T-helper 9 cell (primary cell): Measurements from ENCODE around the gene ITSN1.
"Not testable (repeated sequence)": the region's sequence is repeated elsewhere in the genome, so short reads cannot be mapped to it uniquely, and the experiment has no call there.

Experiments used
- DNase-seq: peaks from one replicate; pipeline ENCODE4 v3.0.0-alpha.2; 2020

Gene ITSN1

DNA sequence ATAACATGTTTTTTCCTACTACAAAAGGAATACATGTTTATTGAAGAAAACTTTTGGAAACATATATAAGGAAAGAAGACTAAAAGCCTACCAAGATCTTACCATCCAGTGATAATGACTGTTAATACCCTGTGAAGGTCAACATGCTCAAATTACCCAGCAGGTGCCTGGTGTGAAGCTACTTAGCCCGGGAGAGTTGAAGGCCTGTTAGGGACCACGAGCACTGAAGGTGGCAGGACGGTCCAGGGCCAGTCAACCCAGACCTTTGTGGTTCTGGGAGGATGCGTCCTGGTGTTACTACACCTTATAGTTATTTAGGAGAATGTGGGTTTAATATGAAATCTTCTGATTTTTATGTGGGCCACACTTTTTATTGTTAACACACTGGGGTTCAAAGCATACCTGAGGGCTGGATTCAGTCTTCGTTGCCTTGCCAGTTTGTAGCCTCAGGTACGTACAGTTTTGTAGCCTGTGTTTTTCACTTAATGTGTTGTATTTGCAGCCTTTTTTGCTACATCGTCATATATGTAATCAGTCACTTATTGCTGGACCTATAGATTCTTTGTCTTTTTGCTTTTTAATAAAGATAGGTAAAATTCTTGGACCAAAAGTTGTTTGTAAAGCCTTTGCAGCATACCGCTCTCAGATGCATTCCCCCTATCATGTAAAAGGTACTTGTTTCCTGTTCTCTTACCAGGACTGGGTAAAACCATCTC, 9.8 kb downstream of the ITSN1 start:
- DNase-seq = no peak

DNA sequence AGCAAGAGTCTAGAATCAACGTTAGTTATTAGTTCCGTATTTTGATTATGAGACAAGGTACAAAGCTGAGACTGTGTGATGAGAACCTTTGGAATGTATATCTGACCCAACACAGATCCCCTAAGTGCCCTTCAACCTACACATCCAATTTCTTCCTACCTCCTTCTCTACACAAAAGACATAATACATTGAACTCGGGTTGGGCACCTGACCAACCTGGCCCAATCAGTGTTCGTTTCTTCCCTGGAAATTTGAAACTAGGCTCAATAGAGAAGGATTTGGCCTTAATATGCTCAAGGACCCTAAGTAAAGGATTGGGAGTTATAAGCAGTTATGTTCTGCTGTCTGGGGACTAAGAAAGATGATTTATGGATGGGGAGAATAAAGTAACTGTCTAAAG, 12.1 kb downstream of the ITSN1 start:
- no peak for DNase-seq

DNA sequence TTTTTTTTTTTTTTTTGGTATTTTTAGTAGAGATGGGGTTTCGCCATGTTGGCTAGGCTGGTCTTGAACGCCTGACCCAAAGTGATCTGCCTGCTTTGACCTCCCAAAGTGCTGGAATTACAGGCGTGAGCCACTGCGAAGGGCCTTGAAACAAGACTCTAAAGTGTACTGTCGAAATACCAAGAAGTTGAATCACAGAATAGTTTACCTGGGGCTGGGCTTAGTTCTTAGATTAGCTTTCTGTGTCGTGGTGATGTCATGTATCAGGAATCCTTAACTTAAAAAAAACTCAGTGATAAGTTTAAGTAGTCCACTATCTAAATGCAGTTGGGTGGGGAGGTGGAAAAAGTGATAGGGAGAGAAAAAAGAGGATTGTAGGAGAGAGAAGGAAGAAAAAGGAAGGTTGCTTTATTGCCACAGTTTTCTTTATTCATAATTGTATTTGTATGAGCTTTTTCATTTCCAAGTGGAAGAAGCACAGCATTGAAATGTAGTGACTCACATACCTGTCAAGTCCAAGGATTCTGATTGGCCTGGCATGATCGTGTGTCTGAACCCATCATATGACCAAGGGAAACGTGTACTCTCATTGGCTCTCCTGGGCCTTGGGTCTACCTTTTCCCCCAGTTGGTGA, 13.4 kb downstream of the ITSN1 start:
- DNase-seq = no peak

DNA sequence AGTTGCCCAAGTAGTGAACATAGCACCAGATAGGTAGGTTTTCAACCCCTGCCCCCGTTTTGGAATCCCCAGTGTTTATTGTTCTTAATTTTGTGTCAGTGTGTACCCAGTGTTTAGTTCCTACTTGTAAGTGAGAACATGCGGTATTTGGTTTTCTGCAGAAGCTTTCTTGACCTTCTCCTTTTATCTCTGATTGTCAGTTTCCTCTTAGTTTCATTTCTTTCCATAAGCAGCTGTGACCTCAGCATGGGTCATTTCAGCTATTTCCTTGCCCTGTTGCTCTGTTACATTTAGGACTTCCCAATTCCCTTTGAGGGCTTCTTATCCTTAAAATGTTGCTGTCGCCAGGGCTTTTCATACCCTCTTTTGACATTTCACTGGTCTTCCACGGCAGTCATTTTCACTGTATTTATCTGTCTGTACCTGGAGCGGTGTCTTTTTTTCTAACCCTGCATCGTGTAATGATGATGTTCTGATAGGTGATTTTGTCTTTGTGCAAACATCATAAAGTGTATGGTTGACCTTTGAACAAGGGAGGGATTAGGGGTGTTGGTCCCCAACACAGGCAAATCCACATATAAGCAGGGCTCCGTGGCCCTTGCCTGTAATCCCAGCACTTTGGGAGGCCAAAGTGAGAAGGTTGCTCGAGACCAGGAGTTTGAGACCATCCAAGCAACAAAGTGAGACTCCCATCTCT, 15.0 kb downstream of the ITSN1 start:
- DNase-seq = no peak

DNA sequence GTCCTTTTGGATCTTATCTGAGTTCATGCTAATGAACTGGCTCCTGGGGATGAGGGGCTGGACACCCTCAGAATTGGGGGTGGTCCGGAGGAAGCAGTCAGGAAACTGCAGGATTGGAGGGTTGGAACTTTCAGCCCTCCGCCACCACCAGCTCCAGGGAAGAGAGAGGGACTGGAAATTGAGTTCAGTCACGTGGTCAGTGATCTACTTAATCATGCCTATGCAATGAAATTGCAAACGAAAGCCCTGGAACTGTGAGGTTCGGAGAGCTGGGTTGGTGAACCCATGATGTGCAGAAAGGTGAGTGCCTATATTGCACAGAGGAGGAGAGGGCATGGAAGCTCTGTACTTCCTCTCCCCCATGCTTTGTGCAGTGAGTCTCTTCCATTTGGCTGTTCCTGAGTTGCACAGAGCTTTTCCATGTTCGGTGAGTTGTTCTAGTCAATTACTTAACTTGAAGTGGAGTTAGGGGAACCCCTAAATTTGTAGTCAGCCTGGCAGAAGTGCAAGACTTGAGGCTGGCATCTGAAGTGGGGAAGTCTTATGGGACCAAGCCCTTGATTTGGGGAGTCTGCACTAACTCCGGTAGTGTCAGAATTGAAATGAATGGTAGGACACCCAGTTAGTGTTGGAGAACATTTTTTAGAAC, 16.7 kb downstream of the ITSN1 start:
- DNase-seq = no peak

DNA sequence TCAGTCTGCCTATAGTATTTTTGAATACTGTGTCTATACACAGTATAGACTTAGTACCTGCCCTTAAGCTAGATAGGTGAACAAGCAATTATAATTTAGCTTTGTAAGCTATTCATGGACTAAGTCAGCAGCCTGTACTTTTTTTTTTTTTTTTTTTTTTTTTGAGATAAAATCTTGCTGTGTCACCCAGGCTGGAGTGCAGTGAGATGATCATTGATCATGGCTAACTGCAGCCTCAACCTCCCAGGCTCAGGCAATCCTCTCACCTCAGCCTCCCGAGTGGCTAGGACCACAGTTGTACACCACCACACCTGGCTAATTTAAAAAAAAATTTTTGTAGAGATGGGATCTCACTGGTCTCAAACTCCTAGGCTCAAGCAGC, 17.3 kb downstream of the ITSN1 start:
- DNase-seq = no peak

DNA sequence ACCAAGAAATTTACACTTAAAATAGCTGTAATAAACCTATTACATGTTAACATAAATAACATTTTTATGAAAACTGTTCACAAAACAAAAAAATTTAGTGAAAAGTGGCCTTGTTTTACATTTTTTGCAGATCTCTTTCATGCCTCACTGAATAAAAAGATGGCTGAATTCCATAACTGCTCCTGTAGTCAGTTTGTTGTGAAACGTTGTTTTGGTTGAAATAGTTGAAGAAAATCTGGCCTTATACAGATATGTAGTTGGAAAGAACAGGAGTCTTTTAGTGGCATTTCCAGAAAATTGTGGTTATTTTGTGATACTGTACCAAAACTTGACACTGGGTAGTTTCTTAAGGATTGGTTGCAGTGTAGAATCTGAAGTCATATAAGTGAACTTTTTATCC, 18.1 kb downstream of the ITSN1 start:
- DNase-seq = no peak

DNA sequence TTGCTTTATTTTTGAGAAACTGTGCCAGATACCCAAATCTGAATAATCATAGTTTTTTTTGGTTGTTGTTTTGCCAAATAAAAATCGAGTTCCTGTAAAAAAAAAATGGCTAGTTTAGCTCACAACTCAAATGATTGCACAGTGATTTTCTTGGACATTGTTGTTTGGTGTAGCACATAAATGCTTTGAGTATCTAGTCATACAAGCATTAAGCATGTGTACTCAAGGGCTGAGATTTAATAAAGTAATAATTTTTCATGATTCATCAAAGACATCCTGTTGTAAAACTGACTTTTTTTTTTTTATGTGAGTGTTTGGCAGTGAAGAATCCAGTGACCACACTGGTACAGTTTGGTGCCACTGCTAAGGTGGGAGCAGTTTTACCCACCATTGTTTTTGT, 18.8 kb downstream of the ITSN1 start:
- no peak for DNase-seq

DNA sequence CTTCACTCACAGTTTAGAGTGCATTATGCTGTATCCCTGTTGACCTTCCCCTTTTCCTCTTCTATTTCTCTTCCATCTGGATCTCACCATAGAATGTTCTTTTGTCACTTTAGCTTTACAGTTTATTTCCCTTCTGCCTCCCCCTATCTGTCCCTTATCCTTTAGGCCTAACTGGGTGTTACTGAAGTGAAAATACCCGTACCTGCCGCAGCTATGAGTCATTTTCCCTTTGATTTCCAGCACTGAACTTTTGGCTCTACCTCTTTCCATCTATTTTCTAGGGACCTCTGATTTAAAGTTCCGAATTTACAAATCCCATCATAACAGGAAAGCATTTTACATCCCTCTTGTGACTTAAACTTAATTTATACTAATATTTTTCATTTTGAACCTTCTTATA, 19.7 kb downstream of the ITSN1 start:
- no peak for DNase-seq

DNA sequence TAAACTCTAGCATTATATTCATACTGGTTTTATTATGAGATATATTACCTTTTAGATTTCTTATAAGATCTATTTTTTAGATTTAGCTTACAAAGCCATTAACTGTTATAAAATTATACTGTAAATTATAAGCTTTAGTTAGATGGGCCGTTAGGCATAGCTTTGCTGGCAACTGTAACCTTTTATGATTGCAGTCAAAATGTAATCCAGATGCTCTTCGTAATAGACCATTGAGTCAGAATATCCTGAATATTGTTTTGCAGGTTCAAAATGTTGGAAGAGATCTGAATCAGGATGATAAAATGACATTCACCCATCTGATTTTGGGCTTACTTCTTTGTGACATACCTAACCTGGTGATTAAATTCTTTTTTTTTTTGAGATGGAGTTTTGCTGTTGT, 20.9 kb downstream of the ITSN1 start:
- no peak for DNase-seq

DNA sequence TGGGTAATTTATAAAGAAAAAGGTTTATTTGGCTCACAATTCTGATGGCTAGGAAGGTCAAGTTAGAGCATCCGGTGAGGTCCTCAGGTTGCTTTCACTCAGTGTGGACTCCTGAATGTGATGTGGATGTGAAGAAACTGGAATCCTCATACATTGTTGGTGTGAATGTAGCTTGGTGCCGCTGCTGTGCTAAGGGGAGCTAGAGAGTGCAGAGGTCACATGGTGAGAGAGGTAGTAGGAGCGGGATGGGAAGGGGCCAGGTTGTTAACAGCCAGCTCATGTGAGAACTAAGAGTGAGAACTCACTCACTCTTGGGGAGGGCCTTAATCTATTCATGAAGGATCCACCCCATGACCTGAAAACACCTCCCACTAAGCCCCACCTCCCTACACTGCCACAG, 21.8 kb downstream of the ITSN1 start:
- no peak for DNase-seq

DNA sequence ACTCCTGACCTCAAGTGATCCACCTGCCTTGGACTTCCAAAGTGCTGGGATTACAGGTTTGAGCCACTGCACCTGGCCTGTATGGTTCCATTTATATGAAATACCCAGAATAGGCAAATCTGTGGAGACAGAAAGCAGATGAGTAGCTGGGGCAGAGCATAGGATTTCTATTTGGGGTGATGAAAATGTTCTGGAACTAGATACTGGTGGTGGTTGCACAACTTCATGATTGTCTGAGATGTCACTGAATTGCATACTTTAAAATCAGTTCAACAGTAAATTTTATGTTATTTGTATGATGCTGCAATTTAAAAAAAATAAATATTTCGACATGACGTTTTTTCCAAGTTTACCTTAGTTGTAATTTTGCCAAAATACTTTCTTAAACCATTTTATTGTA, 23.9 kb downstream of the ITSN1 start:
- DNase-seq = no peak

DNA sequence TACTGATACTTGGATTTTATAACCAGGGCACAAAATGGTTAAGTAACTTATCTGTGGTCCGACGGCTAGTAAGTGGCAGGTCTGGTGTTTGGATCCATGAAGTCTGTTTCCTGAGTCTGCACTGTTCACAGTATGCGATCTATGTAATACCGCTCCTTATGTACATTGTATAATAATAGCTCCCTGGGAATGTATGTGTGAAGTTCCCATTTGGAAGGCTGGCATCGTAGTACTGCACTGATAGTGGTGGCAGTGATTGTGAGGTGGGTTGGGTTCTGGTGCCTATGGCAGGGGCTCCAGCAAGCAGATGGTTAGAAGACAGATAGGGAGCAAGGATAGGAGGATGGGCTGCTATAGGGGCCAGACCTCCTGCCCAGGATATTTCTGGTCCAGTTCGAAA, 25.3 kb downstream of the ITSN1 start:
- no peak for DNase-seq

DNA sequence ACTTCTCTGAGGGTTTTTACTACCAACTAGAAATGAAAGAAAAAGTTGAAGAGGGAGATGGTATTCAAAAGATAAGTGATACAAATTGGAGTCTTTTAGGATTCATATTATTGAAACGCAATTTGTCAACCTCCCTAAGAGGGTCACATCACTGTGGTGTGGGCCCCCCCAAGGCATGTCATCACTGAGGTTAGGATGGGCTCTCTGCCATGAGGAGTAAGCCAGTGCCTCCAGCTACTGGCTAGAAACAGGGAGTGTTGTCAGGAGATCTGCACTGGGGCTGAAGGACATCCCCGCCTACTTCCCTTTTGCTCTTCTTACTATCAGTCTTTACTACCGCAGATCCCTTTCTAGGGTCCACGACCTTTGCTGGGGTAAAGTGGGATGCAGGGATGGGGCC, 25.9 kb downstream of the ITSN1 start:
- no peak for DNase-seq

DNA sequence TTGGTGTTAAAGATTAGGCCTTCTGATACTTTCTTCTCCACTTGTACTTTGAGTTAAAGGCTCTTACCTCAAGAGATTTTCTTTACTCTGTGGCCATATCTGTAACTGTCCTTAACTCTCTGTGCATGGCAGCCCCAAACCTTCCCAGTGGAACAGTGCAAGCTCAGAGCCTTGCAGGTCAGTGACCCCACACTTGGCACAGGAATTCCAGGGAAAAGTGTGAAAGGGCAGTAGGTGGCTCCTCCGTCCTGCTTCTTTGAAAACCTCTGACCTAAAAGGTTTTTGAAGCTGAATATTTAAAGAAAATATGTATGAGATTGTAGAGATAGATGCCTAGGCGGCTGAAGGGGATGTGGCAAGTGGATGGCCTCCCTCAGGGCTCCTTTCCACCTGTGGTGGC, 26.3 kb downstream of the ITSN1 start:
- no peak for DNase-seq

DNA sequence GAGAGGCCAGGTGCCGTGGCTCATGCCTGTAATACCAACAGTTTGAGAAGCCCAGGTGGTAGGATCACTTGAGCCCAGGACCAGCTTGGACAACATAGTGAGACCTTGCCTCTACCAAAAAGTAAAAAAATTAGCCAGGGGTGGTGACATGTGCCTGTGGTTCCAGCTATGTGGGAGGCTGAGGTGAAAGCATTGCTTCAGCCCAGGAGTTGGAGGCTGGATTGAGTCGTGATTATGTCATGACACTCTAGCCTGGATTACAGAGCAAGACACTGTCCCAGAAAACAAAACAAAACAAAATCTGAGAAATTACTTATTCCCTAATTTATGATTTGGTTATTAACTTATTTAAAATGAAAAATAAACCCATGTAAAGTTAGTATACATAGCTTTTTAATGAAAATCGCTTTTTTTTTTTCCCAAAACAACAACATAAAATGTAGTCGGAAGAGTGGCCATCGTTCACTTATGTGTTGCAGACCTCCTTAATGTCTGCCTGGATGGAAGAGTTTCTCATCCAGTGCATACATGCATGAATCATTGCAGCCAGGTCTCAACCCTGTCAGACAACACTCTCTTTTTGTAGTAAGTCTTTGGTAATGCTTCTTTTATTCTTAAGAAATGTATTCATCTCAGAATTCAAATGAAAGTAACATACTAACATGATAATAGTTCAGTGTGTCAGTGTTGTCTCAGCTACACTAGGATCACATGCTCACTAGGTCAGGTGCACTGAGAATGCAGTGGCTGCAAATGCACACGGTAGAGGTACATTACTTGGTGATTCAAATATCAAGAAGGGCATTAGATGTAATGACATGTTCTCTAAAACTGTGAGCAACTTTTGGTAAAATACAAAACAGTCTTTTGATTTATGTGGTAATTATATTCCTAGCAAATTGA, 28.0 kb downstream of the ITSN1 start:
- DNase-seq = no peak

DNA sequence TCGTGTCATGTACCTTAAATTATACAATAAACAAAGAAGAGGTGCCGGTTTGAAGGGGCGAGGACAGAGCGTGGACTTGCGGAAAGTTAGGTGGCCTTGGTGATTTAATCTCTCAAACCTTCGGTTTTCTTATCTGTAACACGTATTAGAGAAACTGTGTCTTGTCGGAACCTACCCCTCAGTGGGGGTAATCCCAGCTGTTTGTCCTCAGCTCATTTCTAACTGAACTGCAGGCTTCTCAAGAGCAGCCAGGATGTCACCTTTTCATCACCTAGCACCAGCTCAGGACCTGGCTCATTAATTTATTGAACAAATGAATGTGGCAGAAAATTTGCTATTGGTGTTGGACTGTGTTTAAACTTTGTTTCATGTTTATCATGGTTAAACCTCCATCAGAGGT, 31.2 kb downstream of the ITSN1 start:
- no peak for DNase-seq

DNA sequence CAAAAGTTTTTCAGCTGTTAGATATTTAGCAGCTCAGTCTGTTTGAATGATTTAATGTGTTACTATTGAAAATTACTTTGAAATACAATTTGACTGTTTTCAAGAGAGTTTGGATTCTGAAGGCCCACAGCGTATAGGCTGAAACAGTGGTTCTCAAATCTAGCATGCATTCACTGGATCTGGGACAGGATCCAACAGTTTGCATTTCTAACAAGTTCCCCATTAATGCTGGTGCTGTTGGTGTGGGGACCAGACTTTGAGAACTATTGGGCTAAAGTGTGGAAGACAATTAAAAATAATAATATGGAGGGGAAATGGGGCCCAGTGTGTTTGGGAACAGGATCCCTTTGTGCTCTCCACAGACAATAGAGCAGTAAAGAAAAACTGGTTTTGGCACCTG, 31.9 kb downstream of the ITSN1 start:
- DNase-seq = no peak

DNA sequence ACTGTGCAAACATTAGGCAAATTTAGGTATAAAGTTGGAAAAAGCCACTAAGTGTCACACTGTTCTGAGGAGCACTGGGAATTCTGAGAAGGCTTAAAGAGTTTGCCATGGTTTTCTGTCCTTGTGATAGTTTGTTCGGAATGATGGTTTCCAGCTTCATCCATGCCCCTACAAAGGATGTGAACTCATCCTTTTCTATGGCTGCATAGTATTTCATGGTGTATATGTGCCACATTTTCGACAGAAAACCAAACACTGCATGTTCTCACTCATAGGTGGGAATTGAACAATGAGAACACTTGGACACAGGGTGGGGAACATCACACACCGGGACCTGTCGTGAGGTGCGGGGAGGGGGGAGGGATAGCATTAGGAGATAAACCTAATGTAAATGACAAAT, 34.4 kb downstream of the ITSN1 start:
- DNase-seq = not testable (repeated sequence)

DNA sequence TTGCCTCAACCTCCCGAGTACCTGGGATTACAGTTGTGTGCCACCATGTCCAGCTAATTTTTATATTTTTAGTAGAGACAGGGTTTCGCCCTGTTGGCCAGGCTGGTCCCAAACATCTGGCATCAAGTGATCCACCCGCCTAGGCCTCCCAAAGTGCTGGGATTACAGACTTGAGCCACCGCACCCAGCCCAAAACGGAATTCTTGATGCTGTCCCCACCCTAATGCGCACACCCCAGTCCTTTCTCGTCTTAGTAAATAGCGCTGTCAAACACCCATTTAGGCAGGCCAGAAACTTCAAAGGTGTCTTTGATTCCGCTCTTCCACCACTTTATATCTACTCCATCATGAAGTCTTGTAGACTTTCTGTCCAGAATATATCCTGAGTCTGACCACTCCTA, 35.1 kb downstream of the ITSN1 start:
- no peak for DNase-seq

DNA sequence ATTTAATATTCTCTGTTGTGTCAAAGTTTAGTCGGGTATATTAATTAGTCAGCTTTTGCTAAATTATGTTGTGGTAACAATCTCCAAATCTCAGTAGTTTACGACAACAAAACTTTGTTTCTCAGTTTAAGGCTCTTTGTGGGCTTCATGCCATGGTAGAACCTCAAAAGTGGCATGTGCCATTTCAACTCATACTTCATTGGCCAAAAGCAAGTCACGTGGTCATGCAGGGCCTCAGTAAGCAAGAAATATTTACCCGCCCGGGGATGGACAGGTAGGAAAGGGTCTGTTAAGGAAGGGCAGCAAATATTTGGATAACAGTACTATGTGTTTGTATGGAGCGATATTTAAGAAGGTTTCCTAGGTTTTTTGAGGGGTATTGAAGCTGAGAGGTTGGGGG, 38.6 kb downstream of the ITSN1 start:
- no peak for DNase-seq

DNA sequence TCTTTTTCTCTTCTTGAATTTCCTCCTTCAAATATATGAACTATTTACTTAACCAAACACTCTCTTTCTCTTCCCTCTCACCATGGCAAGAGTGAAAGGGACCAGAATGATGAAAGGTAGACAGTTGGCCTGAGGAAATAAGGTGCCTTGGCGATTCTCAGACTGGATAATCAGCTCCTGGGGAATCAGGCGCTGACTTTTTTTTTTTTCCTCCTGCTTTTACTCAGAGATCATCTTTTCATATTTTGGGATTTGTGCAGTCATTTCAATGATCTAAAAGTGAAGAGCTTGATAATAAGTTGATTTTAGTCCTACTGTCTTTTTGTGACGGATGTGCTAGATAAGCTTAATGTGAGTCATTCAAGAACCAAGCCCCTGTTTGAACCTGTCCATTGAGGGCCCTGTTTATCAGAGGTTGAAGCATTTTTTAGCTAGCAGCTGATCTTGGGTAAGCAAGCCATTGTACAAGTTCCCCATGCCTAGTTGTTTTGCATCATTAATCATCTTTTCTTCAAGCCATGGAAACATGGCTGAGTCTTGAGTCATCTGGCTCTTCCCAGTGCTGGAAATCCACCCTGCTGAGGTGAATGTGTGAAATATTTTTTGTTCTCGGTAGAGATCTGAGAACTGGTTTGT, 40.8 kb downstream of the ITSN1 start:
- DNase-seq = no peak
